ENCODE data around the gene ASCL3.

ASCL3 gene

GRCh38 chr11:8928205-8928604 is 14.6 kb downstream of the ASCL3 start:
- Histone ChIP-seq H3K27ac (ENCODE audit: low read length) (no peak overlapping the region), H3K36me3 (ENCODE audit: control insufficient read depth in 2 of 2, insufficient read depth in 2 of 2, low read length in 2 of 2) (peaks cover 5 to 8% of the 10 kb centered on the region in 2 donors), H3K4me1 (ENCODE audit: control insufficient read depth, insufficient read depth, low read length) (no peaks in the 10 kb centered on the region), H3K9me3 (ENCODE audit: control insufficient read depth in 2 of 2, low read length in 2 of 2) (no peaks in the 10 kb centered on the region), H3K4me3 (ENCODE audit: low read length in 2 of 2) (no peak overlapping the region), H3K27me3 (ENCODE audit: control insufficient read depth in 1 of 2, insufficient read depth in 2 of 2, low read length in 2 of 2) (no peaks in the 10 kb centered on the region), H3K9ac (ENCODE audit: low read length in 2 of 2) (no peak overlapping the region)

GRCh38 chr11:8927233-8927632 is 15.6 kb downstream of the ASCL3 start:
- peaks cover 10 to 17% of the 10 kb centered on the region in 2 donors for H3K36me3 ChIP-seq (ENCODE audit: control insufficient read depth in 2 of 2, insufficient read depth in 2 of 2, low read length in 2 of 2)
- H3K4me1 ChIP-seq (ENCODE audit: control insufficient read depth, insufficient read depth, low read length), result no peaks in the 10 kb centered on the region
- no peaks in the 10 kb centered on the region for H3K27me3 ChIP-seq (ENCODE audit: control insufficient read depth in 1 of 2, insufficient read depth in 2 of 2, low read length in 2 of 2)
- H3K4me3 ChIP-seq (ENCODE audit: low read length in 2 of 2), result no peak overlapping the region
- no peak overlapping the region for H3K27ac ChIP-seq (ENCODE audit: low read length)
- no peak overlapping the region for H3K9ac ChIP-seq (ENCODE audit: low read length in 2 of 2)
- no peaks in the 10 kb centered on the region for H3K9me3 ChIP-seq (ENCODE audit: control insufficient read depth in 2 of 2, low read length in 2 of 2)

- Histone ChIP-seq H3K4me3 (ENCODE audit: low read length in 2 of 2) (no peak overlapping the region), H3K4me1 (ENCODE audit: control insufficient read depth, insufficient read depth, low read length) (no peaks in the 10 kb centered on the region), H3K27ac (ENCODE audit: low read length) (no peak overlapping the region), H3K36me3 (ENCODE audit: control insufficient read depth in 2 of 2, insufficient read depth in 2 of 2, low read length in 2 of 2) (peaks cover 14 to 24% of the 10 kb centered on the region in 2 donors), H3K9ac (ENCODE audit: low read length in 2 of 2) (no peak overlapping the region), H3K9me3 (ENCODE audit: control insufficient read depth in 2 of 2, low read length in 2 of 2) (no peaks in the 10 kb centered on the region), H3K27me3 (ENCODE audit: control insufficient read depth in 1 of 2, insufficient read depth in 2 of 2, low read length in 2 of 2) (no peaks in the 10 kb centered on the region)
Observed at GRCh38 chr11:8926236-8926635, 16.6 kb downstream of the ASCL3 start.

- Histone ChIP-seq H3K9me3 (ENCODE audit: control insufficient read depth in 2 of 2, low read length in 2 of 2) (no peaks in the 10 kb centered on the region), H3K36me3 (ENCODE audit: control insufficient read depth in 2 of 2, insufficient read depth in 2 of 2, low read length in 2 of 2) (peaks cover 17 to 27% of the 10 kb centered on the region in 2 donors), H3K4me3 (ENCODE audit: low read length in 2 of 2) (no peak overlapping the region), H3K27me3 (ENCODE audit: control insufficient read depth in 1 of 2, insufficient read depth in 2 of 2, low read length in 2 of 2) (no peaks in the 10 kb centered on the region), H3K9ac (ENCODE audit: low read length in 2 of 2) (no peak overlapping the region), H3K4me1 (ENCODE audit: control insufficient read depth, insufficient read depth, low read length) (no peaks in the 10 kb centered on the region), H3K27ac (ENCODE audit: low read length) (no peak overlapping the region)
Observed at GRCh38 chr11:8925711-8926110, 17.1 kb downstream of the ASCL3 start.

- peaks cover 32 to 42% of the 10 kb centered on the region in 2 donors for H3K36me3 ChIP-seq (ENCODE audit: control insufficient read depth in 2 of 2, insufficient read depth in 2 of 2, low read length in 2 of 2)
- no peak overlapping the region for H3K4me3 ChIP-seq (ENCODE audit: low read length in 2 of 2)
Observed at GRCh38 chr11:8922691-8923090, 20.1 kb downstream of the ASCL3 start.

GRCh38 chr11:8917157-8917825 is 25.5 kb downstream of the ASCL3 start:
- no peaks in the 10 kb centered on the region for H3K9me3 ChIP-seq (ENCODE audit: control insufficient read depth in 2 of 2, low read length in 2 of 2)
- H3K27me3 ChIP-seq (ENCODE audit: control insufficient read depth in 1 of 2, insufficient read depth in 2 of 2, low read length in 2 of 2), result no peaks in the 10 kb centered on the region
- H3K4me1 ChIP-seq (ENCODE audit: control insufficient read depth, insufficient read depth, low read length), result peaks cover 36% of the 10 kb centered on the region
- peaks cover 23 to 28% of the 10 kb centered on the region in 2 donors for H3K36me3 ChIP-seq (ENCODE audit: control insufficient read depth in 2 of 2, insufficient read depth in 2 of 2, low read length in 2 of 2)
- peak overlapping the region in 1 of 2 donors; percentile 13 for H3K9ac ChIP-seq (ENCODE audit: low read length in 2 of 2)
- peak overlapping the region; percentile 84 for H3K27ac ChIP-seq (ENCODE audit: low read length)
- peak overlapping the region; percentile 23 to 62 for H3K4me3 ChIP-seq (ENCODE audit: low read length in 2 of 2)

More at GRCh38 chr11:8922691-8923090, 20.1 kb downstream of the ASCL3 start:
- Histone ChIP-seq H3K27me3 (ENCODE audit: control insufficient read depth in 1 of 2, insufficient read depth in 2 of 2, low read length in 2 of 2) (no peaks in the 10 kb centered on the region), H3K9ac (ENCODE audit: low read length in 2 of 2) (no peak overlapping the region), H3K4me1 (ENCODE audit: control insufficient read depth, insufficient read depth, low read length) (peaks cover 4% of the 10 kb centered on the region), H3K9me3 (ENCODE audit: control insufficient read depth in 2 of 2, low read length in 2 of 2) (no peaks in the 10 kb centered on the region), H3K27ac (ENCODE audit: low read length) (no peak overlapping the region)

GRCh38 chr11:8914661-8915018 is 28.2 kb downstream of the ASCL3 start:
- peaks cover 44% of the 10 kb centered on the region for H3K4me1 ChIP-seq (ENCODE audit: control insufficient read depth, insufficient read depth, low read length)
- no peaks in the 10 kb centered on the region for H3K9me3 ChIP-seq (ENCODE audit: control insufficient read depth in 2 of 2, low read length in 2 of 2)
- H3K27me3 ChIP-seq (ENCODE audit: control insufficient read depth in 1 of 2, insufficient read depth in 2 of 2, low read length in 2 of 2), result no peaks in the 10 kb centered on the region
- H3K27ac ChIP-seq (ENCODE audit: low read length), result peak overlapping the region; percentile 70
- peak overlapping the region in 1 of 2 donors; percentile 1 for H3K9ac ChIP-seq (ENCODE audit: low read length in 2 of 2)
- H3K4me3 ChIP-seq (ENCODE audit: low read length in 2 of 2), result peak overlapping the region in 1 of 2 donors; percentile 57
- H3K36me3 ChIP-seq (ENCODE audit: control insufficient read depth in 2 of 2, insufficient read depth in 2 of 2, low read length in 2 of 2), result peaks cover 7 to 12% of the 10 kb centered on the region in 2 donors

GRCh38 chr11:8913961-8914660 is 28.7 kb downstream of the ASCL3 start:
- H3K36me3 ChIP-seq (ENCODE audit: control insufficient read depth in 2 of 2, insufficient read depth in 2 of 2, low read length in 2 of 2), result peaks cover 5 to 8% of the 10 kb centered on the region in 2 donors
- H3K4me1 ChIP-seq (ENCODE audit: control insufficient read depth, insufficient read depth, low read length), result peaks cover 44% of the 10 kb centered on the region
- peak overlapping the region; percentile 1 to 16 for H3K9ac ChIP-seq (ENCODE audit: low read length in 2 of 2)
- H3K9me3 ChIP-seq (ENCODE audit: control insufficient read depth in 2 of 2, low read length in 2 of 2), result no peaks in the 10 kb centered on the region
- peak overlapping the region; percentile 70 for H3K27ac ChIP-seq (ENCODE audit: low read length)
- H3K4me3 ChIP-seq (ENCODE audit: low read length in 2 of 2), result peak overlapping the region in 1 of 2 donors; percentile 57
- H3K27me3 ChIP-seq (ENCODE audit: control insufficient read depth in 1 of 2, insufficient read depth in 2 of 2, low read length in 2 of 2), result no peaks in the 10 kb centered on the region

GRCh38 chr11:8911029-8911823 is 31.6 kb downstream of the ASCL3 start, which contains the start of gene AKIP1:
Gene AKIP1 (plus strand): TSS chr11:8911189. CDS start chr11:8911450, 261 bp downstream.
- peak within 1 kb of the TSS; percentile 87 to 89 for H3K9ac ChIP-seq (ENCODE audit: low read length in 2 of 2)
- H3K9me3 ChIP-seq (ENCODE audit: control insufficient read depth in 2 of 2, low read length in 2 of 2), result no peaks in the 10 kb centered on the region
- H3K36me3 ChIP-seq (ENCODE audit: control insufficient read depth in 2 of 2, insufficient read depth in 2 of 2, low read length in 2 of 2), result no peaks in the 10 kb centered on the region
- H3K27me3 ChIP-seq (ENCODE audit: control insufficient read depth in 1 of 2, insufficient read depth in 2 of 2, low read length in 2 of 2), result no peaks in the 10 kb centered on the region
- peak within 1 kb of the TSS; percentile 93 for H3K27ac ChIP-seq (ENCODE audit: low read length)
- peak within 1 kb of the TSS; percentile 89 to 93 for H3K4me3 ChIP-seq (ENCODE audit: low read length in 2 of 2)
- H3K4me1 ChIP-seq (ENCODE audit: control insufficient read depth, insufficient read depth, low read length), result peaks cover 27% of the 10 kb centered on the region

- no peak overlapping the region for H3K27ac ChIP-seq (ENCODE audit: low read length)
- no peaks in the 10 kb centered on the region for H3K27me3 ChIP-seq (ENCODE audit: control insufficient read depth in 1 of 2, insufficient read depth in 2 of 2, low read length in 2 of 2)
- H3K9ac ChIP-seq (ENCODE audit: low read length in 2 of 2), result peak overlapping the region; percentile 69 to 72
- H3K36me3 ChIP-seq (ENCODE audit: control insufficient read depth in 2 of 2, insufficient read depth in 2 of 2, low read length in 2 of 2), result no peaks in the 10 kb centered on the region
- H3K4me3 ChIP-seq (ENCODE audit: low read length in 2 of 2), result peak overlapping the region; percentile 89 to 93
- peaks cover 27% of the 10 kb centered on the region for H3K4me1 ChIP-seq (ENCODE audit: control insufficient read depth, insufficient read depth, low read length)
- H3K9me3 ChIP-seq (ENCODE audit: control insufficient read depth in 2 of 2, low read length in 2 of 2), result no peaks in the 10 kb centered on the region
Observed at GRCh38 chr11:8910649-8911026, 32.2 kb downstream of the ASCL3 start.

Data from stomach smooth muscle (tissue), 2 donors.